ENCODE measurements around the gene IL1RAPL1. TPM values are rescaled to one million over a fixed set of nuclear protein-coding genes. Genes with fewer than 3 reads are reported as not detected.

IL1RAPL1 gene
- total RNA-seq, 2 experiments from 2014 or later: not detected

DNA sequence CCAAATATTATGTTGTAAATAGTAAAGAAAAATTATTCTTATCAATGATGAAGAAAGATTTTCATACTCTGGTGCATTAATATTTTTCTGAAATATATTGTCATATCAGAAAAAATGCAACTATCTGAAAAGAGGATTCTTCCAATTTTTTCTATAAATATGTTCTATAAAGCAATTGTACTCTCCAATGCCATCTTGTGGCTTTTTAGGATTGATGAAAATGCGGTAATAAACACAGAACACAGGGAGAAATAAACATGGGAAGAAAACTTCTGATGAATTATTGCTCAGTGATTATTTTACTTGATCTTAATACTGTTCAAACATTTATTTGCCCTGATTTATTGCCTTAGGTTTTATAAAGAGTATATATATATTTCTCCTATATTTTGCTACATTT lies 215.4 kb downstream of the IL1RAPL1 start:
- Histone ChIP-seq H3K36me3 (ENCODE audit: insufficient read depth, low read length) (no peaks in the 10 kb centered on the region), H3K4me1 (ENCODE audit: insufficient read depth, low read length) (no peaks in the 10 kb centered on the region), H3K9me3 (ENCODE audit: control insufficient read depth in 1 of 2, insufficient read depth in 1 of 2, low read length in 2 of 2) (no peaks in the 10 kb centered on the region), H3K27me3 (ENCODE audit: control insufficient read depth in 1 of 2, insufficient read depth in 2 of 2, low read length in 2 of 2) (no peaks in the 10 kb centered on the region), H3K4me3 (ENCODE audit: low read length) (no peak overlapping the region), H3K27ac (ENCODE audit: low read depth in 1 of 2, low read length in 2 of 2) (no peak overlapping the region)
- CTCF ChIA-PET: no interaction called here
- Mint-ChIP-seq H3K27ac (no peak overlapping the region), H3K4me3 (no peak overlapping the region), H3K36me3 (ENCODE audit: low read depth) (no peaks in the 10 kb centered on the region), H3K27me3 (no peaks in the 10 kb centered on the region), H3K9me3 (peaks cover 8% of the 10 kb centered on the region), H3K4me1 (ENCODE audit: low read depth) (no peaks in the 10 kb centered on the region)
- DNase-seq (no peak), ATAC-seq (ENCODE audit: poor library complexity) (no peak)
- intact Hi-C loops (cut with DNase I, micrococcal nuclease): no loop called here
- POLR2A ChIA-PET: no interaction called here
- no peak for TF ChIP-seq CTCF (IDR thresholded peaks at IDR 0.05)

GRCh38 chrX:28835991-28836390 lies 248.7 kb downstream of the IL1RAPL1 start:
- Histone ChIP-seq H3K36me3 (ENCODE audit: insufficient read depth, low read length) (no peaks in the 10 kb centered on the region), H3K27ac (ENCODE audit: low read depth in 1 of 2, low read length in 2 of 2) (no peak overlapping the region), H3K9me3 (ENCODE audit: control insufficient read depth in 1 of 2, insufficient read depth in 1 of 2, low read length in 2 of 2) (no peaks in the 10 kb centered on the region), H3K27me3 (ENCODE audit: control insufficient read depth in 1 of 2, insufficient read depth in 2 of 2, low read length in 2 of 2) (no peaks in the 10 kb centered on the region), H3K4me3 (ENCODE audit: low read length) (no peak overlapping the region), H3K4me1 (ENCODE audit: insufficient read depth, low read length) (no peaks in the 10 kb centered on the region)
- POLR2A ChIA-PET: no interaction called here
- Mint-ChIP-seq H3K27ac (no peak overlapping the region), H3K4me1 (ENCODE audit: low read depth) (no peaks in the 10 kb centered on the region), H3K9me3 (peaks cover 3% of the 10 kb centered on the region), H3K36me3 (ENCODE audit: low read depth) (no peaks in the 10 kb centered on the region), H3K27me3 (no peaks in the 10 kb centered on the region), H3K4me3 (no peak overlapping the region)
- no peak for DNase-seq
- intact Hi-C loops (cut with DNase I, micrococcal nuclease): no loop called here
- CTCF ChIA-PET: no interaction called here
- no peak for TF ChIP-seq CTCF (IDR thresholded peaks at IDR 0.05)
- ATAC-seq (ENCODE audit: poor library complexity): no peak

GRCh38 chrX:28843817-28844216 lies 256.6 kb downstream of the IL1RAPL1 start:
- intact Hi-C loops (cut with DNase I, micrococcal nuclease): no loop called here
- H3K4me1 ChIP-seq (ENCODE audit: insufficient read depth, low read length): no peaks in the 10 kb centered on the region
- Mint-ChIP-seq H3K9me3 (peaks cover 2% of the 10 kb centered on the region), H3K4me3 (no peak overlapping the region), H3K27me3 (no peaks in the 10 kb centered on the region), H3K36me3 (ENCODE audit: low read depth) (no peaks in the 10 kb centered on the region), H3K4me1 (ENCODE audit: low read depth) (no peaks in the 10 kb centered on the region), H3K27ac (no peak overlapping the region)
- H3K4me3 ChIP-seq (ENCODE audit: low read length): no peak overlapping the region
- ChIA-PET POLR2A (no interaction called here), CTCF (no interaction called here)
- ATAC-seq (ENCODE audit: poor library complexity) (no peak), DNase-seq (no peak)
- no peak for TF ChIP-seq CTCF (IDR thresholded peaks at IDR 0.05)
- H3K9me3 ChIP-seq (ENCODE audit: control insufficient read depth in 1 of 2, insufficient read depth in 1 of 2, low read length in 2 of 2): no peaks in the 10 kb centered on the region
- H3K27me3 ChIP-seq (ENCODE audit: control insufficient read depth in 1 of 2, insufficient read depth in 2 of 2, low read length in 2 of 2): no peaks in the 10 kb centered on the region
- no peak overlapping the region for H3K27ac ChIP-seq (ENCODE audit: low read depth in 1 of 2, low read length in 2 of 2)
- no peaks in the 10 kb centered on the region for H3K36me3 ChIP-seq (ENCODE audit: insufficient read depth, low read length)

Measured in CD4-positive, alpha-beta T cell (primary cell).